Measurements from ENCODE around the gene HMCES.

Gene HMCES

GRCh38 chr3:129271674-129272073 is 7.0 kb upstream of the HMCES start:
- H3K27ac ChIP-seq = no peak overlapping the region
- TF ChIP-seq ZFX (IDR thresholded peaks at IDR 0.05) = no peak

DNA sequence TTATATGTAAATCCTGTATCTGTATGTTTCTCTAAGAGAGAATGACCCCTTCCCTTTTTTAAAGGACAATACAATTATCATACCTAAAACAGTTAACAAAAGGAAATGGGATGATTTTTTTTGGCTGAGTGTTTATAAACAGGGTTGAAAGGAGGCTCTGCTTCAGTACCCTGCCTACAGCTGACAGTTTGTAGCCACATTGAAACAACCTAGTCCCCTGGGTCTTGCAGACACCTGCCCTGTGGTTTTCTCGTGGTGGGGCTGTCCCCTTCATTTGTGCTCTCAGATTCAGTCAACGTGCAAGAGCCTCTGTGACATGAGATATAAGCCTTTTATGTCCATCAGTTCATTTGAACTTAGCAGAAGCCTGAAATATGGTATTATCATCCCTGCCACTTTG is 2.3 kb upstream of the HMCES start:
- TF ChIP-seq, protein P1, sequence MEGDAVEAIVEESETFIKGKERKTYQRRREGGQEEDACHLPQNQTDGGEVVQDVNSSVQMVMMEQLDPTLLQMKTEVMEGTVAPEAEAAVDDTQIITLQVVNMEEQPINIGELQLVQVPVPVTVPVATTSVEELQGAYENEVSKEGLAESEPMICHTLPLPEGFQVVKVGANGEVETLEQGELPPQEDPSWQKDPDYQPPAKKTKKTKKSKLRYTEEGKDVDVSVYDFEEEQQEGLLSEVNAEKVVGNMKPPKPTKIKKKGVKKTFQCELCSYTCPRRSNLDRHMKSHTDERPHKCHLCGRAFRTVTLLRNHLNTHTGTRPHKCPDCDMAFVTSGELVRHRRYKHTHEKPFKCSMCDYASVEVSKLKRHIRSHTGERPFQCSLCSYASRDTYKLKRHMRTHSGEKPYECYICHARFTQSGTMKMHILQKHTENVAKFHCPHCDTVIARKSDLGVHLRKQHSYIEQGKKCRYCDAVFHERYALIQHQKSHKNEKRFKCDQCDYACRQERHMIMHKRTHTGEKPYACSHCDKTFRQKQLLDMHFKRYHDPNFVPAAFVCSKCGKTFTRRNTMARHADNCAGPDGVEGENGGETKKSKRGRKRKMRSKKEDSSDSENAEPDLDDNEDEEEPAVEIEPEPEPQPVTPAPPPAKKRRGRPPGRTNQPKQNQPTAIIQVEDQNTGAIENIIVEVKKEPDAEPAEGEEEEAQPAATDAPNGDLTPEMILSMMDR (conservative IDR thresholded peaks at IDR 0.05) = no peak
- TF ChIP-seq ZFX (IDR thresholded peaks at IDR 0.05) = no peak
- H3K27ac ChIP-seq = no peak overlapping the region

GRCh38 chr3:129277829-129278271 is 820 bp upstream of the HMCES start:
- H3K27ac ChIP-seq = peak overlapping the region; percentile 84
- no peak for TF ChIP-seq ZFX (IDR thresholded peaks at IDR 0.05)
- TF ChIP-seq, protein P1 (conservative IDR thresholded peaks at IDR 0.05) = no peak

DNA sequence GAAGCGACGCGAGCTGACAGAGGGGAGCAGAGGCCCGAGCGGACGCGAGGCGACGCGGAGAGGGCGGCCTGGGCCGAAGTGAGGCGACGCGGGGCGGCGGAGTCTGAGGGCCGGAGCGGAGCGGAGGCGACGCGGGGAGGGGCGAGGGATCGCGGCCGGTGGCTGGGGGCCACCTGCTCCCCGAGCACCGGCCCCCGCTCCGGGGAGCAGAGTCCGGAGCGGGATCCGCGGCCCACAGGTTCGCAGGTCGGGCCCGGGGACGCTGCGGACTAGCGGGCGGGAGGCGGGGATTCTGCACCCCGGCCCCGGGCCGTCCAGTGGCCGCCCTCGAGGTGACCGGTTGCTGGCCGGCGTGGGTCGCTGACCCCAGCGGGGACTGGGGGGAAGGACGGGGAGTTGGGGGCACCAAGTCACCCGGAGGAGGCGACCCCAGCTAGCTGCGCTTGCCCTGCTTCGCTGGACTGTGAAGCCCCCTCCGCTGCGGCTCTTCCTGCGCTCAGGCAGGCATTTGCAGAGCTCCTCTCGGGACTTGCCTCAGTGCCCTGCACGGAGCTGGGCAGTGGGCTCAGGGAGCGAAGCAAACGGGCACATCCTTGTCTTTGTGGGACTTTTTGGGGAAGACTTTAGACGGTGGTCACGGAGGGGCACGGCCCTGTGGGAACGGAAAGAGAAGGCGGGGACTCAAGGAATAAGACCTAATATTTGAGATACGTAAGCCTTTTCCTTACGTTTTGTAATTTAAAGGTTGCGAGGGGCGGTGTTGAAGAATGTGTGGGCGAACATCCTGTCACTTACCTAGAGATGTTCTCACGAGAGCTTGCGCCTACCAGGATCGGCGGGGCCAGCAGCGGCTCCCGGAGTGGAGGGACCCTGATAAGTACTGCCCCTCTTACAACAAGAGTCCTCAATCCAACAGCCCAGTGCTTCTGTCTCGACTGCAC is 566 bp downstream of the HMCES start:
- TF ChIP-seq ZFX (IDR thresholded peaks at IDR 0.05) = peak; percentile 91
- TF ChIP-seq, protein P1 (conservative IDR thresholded peaks at IDR 0.05) = no peak
- H3K27ac ChIP-seq = peak overlapping the region; percentile 84

DNA sequence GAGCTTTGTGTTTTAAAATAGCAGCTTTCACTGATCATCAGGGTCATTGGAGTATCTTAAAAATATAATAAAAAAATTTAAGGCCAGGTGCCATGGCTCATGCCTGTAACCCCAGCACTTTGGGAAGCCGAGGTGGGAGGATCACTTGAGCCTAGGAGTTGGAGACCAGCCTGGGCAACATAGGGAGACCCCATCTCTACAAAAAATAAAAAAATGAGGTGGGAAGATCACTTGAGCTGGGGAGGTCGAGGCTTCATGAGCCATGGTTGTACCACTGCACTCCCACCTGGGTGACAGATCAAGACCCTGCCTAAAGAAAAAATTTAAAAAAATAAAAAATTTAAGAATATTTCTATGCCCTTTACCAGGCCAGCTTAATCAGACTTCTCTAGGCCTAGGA is 1.5 kb downstream of the HMCES start:
- H3K27ac ChIP-seq = no peak overlapping the region

GRCh38 chr3:129281726-129282125 is 3.1 kb downstream of the HMCES start:
- TF ChIP-seq ZFX (IDR thresholded peaks at IDR 0.05) = no peak
- TF ChIP-seq, protein P1 (conservative IDR thresholded peaks at IDR 0.05) = no peak
- H3K27ac ChIP-seq = no peak overlapping the region

More for the DNA sequence above, 1.5 kb downstream of the HMCES start:
- TF ChIP-seq, protein P1 (conservative IDR thresholded peaks at IDR 0.05) = no peak
- no peak for TF ChIP-seq ZFX (IDR thresholded peaks at IDR 0.05)

DNA sequence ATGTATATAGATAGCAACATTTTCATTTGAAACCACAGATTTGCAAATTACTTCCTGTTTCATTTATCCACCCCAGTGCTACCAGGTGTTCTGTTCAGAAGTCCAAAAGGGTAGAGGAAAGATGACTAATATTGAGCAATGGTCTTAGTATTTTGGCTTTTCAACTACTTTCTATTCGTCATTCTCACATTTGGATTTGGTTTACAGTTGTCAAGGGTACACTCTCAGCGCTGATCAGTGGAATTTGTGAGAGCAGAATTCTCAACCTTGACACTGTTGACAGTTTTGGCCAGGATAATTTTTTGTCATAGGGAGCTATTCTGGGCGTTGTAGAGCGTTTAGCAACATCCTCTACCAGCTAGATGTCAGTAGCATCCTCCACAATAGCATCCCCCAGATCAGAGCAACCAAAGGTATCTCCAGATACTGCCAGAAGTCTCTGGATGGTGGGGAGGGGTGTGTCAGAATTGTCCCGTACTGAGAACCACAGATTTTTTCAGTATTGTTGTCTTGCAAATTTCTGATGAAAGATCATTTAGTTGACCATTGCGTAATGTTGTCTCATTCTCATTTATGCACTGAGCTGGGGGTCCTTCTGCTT is 4.2 kb downstream of the HMCES start:
- TF ChIP-seq, protein P1 (conservative IDR thresholded peaks at IDR 0.05) = no peak
- no peak for TF ChIP-seq ZFX (IDR thresholded peaks at IDR 0.05)
- no peak overlapping the region for H3K27ac ChIP-seq

All from C4-2B (cell line).